Fibroblast of gingiva (primary cell): ENCODE measurements around the gene TIMM21.

Experiments
- DNase-seq: peaks from one replicate; pipeline ENCODE4 v3.0.0-alpha.2; 2011; ENCODE audit warnings: low read depth

Gene TIMM21, protein sequence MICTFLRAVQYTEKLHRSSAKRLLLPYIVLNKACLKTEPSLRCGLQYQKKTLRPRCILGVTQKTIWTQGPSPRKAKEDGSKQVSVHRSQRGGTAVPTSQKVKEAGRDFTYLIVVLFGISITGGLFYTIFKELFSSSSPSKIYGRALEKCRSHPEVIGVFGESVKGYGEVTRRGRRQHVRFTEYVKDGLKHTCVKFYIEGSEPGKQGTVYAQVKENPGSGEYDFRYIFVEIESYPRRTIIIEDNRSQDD

GRCh38 chr18:74147779-74148542, at the start of gene TIMM21, which contains the start of gene FBXO15:
Gene TIMM21, plus strand, starts transcription at chr18:74148523. Its CDS starts 286 bp downstream, at chr18:74148809.
Gene FBXO15, minus strand, starts transcription at chr18:74147834. Its CDS starts 49 bp downstream, at chr18:74147785.
- DNase-seq = peak; percentile 97

DNA sequence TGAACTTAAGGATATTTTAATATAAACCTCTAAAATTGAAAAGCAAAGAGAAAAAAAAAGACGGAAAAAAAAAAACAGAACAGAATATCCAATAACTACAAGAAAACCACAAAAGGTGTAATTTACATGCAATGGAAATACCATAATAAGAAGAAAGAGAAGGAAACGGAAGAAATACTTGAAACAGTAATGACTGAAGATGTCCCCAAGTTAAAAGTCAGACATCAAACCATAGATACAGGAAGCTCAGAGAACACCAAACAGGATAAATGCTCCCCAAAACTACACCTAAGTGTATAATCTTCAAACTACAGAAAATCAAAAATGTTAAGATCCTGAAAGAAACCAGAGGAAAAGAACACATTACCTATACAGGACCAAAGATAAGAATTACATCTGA, 39.9 kb upstream of the TIMM21 start:
- DNase-seq = no peak

DNA sequence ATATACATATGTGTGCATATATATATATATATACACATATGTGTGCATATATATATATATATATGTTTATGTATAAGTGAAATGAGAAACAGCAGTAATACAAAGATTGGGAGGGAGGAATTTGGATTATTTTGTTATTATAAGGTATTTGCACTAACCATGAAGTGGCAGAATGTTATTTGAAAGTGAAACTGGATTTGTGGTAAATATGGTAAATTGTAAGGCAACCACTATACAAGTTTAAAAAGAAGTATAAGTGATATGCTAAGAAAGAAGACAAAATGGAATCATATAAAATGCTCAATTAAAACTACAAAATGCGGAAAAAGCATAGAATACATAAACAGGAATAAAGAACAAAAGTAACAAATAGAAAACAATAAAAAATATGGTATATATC, 38.2 kb upstream of the TIMM21 start:
- no peak for DNase-seq

- no peak for DNase-seq
These were observed 37.3 kb upstream of the TIMM21 start for GRCh38 chr18:74110976-74111375.

- no peak for DNase-seq
These were observed 34.6 kb upstream of the TIMM21 start for GRCh38 chr18:74113711-74114110.

DNA sequence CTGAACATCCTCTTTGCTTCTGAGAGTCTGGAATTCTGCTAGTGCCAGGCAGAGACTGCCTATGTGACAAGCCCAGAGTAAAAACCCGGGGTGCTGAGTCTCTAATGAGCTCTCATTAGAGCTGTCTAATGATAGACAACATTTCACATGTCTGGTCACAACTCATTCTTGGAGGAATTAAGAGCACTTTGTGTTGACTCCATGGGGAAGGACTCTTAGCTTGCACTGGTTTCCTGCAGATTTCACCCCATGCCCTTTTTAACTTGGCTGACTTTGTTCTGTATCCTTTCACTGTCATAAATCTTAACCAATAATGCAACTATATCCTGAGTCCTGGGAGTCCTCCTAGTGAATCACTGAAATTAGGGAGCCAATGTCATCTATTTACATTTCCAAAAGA, 34.2 kb upstream of the TIMM21 start:
- DNase-seq = peak; percentile 40

DNA sequence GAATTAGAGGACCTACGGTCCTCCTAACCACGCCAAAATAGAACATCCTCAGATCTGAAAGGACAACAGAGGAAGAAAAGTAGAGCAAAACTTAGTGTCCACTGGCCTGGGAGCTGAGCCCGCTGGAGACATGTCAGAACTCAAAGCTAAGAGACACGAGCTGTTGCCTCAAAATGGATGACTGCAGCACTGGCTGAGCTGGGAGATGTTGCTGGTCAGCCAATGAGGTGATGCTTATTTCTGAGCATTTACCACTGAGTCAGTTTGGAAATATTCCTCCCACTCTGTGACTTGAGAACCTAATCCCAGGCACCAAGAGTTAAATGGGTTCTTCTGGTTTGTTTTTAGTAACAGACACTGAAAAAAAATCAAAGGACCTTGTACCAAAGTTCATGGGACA, 33.3 kb upstream of the TIMM21 start:
- peak; percentile 11 for DNase-seq

- peak; percentile 53 for DNase-seq
These were observed 31.4 kb upstream of the TIMM21 start for GRCh38 chr18:74116633-74117554.

- DNase-seq = no peak
These were observed 25.1 kb upstream of the TIMM21 start for GRCh38 chr18:74123200-74123599.

- DNase-seq = no peak
These were observed 23.7 kb upstream of the TIMM21 start for GRCh38 chr18:74124642-74125041.

DNA sequence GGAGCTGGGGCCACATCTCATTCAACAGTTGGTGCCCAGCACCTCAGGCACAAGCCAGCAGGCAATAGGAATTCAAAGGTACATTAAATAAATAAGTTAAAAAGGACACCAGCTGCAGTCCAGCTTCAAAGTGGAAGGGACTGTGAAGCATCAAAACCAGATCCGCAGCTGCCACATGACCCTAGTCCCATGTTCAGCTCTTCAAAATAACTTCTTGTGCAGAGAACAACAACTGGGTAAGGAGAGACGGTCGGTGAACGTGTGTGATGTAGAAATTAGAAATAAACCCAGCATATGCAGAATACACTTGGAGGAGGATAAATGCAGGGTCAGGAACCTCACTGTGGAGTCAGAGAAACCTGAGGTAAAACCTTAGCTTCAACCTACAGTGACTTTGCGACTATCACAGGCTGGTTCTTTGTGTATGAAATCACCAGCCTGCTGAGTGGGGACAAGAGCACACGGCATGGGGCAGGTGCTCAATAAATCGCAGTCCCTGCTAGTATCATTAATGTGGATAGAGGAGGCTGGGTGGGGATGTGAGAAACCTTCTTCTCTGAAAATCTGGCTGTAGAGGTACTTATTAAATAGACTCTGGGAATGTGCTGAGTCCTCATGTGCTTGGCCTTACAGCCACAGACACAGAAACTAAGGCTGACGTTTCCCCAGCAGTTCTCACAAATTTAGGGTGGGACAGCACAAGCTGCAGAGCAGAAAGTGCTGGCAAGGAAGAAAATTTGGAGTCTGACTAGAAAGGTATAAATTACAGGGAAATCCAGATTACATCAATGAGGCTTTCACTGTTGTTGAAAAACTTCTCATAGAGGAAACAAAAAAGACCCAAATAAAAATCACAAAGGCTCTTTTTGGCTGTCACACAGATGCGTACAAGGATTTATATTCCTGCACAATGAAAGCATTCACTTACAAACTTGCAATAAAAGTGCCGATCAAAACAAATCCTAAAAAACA, 21.4 kb upstream of the TIMM21 start:
- no peak for DNase-seq

DNA sequence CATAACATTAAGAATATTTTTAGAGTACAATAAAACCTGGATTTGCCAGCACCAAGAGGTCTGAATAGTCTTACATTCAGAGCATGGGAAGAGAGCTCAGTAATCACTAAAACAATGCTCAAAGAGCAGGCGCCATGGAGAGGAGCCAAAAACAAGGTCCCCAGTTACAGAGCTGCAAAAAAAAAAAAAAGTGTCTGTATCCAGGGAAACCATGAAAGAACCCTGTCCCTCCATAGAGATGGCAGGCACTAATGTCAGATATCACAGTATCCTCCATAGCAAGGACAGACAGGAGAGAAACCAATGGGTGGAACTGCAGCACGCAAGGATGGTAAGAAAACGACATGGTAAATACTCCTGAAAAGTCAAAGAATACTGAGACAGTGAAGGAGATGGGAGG, 20.2 kb upstream of the TIMM21 start:
- DNase-seq = no peak

DNA sequence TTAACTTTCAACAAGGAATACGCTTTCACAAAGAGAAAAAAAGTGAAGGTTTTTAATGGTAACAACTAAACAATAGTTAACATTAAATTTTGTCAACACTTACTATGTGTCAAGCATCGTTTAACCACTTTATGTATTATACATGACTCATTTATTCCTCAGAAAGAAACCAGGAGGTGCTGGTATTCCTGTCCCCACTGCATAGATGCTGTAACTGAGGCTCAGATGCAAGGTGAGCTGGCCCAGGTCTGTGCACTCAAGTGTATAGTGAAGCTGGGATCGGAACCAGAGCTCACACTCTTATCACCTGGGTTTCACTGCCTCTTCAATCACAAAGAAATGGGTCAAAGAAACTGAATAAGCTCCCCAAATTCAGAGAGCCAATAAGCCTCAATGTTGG, 17.2 kb upstream of the TIMM21 start:
- DNase-seq = no peak

DNA sequence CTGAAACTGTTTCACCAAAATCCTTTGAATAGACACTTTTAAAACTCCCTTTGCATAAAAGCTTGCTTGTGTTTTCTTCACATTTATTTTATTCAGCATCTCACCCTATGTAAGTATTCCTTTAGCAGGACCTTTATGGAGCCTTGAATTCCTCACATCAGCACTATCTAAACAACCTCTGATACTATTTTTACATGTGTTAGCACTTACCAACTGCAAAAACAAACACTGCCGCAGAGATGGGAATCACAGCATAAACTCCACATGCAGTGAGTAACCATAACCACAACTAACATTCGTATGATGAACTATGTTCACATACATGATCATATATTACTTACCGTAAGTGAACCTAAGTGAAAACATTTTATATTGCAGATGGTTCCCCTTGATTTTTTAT, 16.1 kb upstream of the TIMM21 start:
- peak; percentile 35 for DNase-seq

- DNase-seq = no peak
These were observed 10.3 kb upstream of the TIMM21 start for GRCh38 chr18:74137920-74138538.

DNA sequence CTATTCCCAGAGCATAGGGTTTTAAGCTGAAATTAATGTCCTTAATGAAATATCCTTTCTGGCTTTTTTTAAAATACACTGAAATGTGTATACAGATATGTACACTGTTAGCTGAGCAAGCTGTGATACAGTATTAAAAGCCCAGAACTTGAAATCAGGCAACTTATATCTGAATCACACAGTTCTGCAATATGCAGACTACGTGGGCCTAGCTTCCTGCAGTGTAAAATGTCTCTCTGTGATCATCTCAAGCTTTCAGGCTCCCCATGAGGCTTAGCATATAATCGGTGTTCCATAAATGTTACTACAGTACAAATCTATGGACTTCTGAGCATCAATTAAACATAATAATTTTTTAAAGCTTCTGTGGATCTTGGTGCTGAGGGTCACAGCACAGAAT, 8.9 kb upstream of the TIMM21 start:
- DNase-seq = no peak

- DNase-seq = peak; percentile 10
These were observed 8.4 kb upstream of the TIMM21 start for GRCh38 chr18:74139888-74140287.

DNA sequence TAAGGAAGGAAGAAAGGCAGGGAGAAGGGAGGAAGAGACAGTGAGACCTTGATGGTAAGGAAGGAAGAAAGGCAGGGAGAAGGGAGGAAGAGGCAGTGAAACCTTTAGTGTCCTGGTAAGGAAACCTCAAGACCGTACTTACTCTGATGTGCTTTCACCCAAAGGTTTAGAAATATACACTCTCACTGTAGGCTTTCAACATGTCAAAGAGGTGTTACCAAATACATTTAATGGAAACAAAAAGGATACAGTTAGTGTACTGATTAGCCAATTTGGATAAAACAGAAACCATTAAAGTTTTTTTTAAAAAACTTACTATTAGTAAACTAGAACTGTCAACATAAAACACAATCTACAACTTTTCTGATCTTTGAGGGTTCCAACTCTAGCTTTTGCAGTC, 7.7 kb upstream of the TIMM21 start:
- DNase-seq = no peak

DNA sequence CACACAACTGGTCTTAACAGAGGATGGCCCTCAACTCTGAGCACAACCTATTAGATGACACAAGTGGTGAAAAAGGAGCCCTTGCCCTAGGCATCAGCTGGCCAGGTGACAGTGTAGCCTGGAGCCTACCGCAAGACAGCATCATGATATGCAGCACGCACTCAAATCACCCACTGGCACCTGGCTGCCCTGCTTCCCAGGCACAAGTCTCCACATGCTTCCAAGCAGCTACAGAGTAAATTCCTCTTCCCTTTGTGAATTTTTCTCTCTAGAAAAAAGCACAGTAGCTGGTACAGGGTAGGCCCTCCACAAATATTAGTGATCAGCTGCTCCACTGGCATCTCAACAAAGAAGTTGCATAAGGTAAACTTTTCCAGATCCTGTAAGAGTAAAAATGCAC, 6.7 kb upstream of the TIMM21 start:
- no peak for DNase-seq

GRCh38 chr18:74142252-74142651, 6.1 kb upstream of the TIMM21 start:
- no peak for DNase-seq

DNA sequence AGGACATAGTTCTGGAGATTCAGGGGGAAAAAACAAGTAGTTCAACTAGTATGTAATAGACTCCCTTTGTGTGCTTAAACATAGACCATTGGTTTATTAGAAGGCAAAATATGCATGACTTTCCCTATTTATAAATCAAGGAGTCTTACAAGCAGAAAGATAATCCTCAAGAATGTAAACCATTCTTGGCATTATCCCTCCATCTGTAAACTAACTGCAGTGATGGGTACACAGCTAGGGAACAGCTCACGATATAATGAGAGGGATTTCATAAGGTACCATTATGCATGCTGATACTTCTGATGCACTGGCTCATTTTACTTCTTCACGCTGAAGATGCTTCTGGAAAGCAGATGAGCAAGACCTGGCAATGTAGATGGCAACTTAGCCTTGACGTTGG, 1.6 kb upstream of the TIMM21 start:
- DNase-seq = peak; percentile 88
